SK-N-SH treated with all-trans-retinoic acid at 6 μM for 48 hours (cell line): ENCODE results near the gene BICDL1.
"Not testable (repeated sequence)": the region's sequence is repeated elsewhere in the genome, so short reads cannot be mapped to it uniquely, and the experiment has no call there.

ENCODE experiments used
- ATAC-seq: fragments of 200-7000 bp; cut with Tn5 transposase; 3 replicates; pipeline ENCODE4 v1.9.1; 2020; ENCODE audit warnings: mild to moderate bottlenecking, moderate library complexity
- ARNTL ChIP-seq: fragments of 450-650 bp; formaldehyde crosslinking; IDR thresholded peaks from 2 replicates; pipeline ENCODE4 v1.5.0; 2020; ENCODE audit warnings: low read depth, mild to moderate bottlenecking, moderate library complexity, borderline replicate concordance
- BACH2 ChIP-seq: fragments of 250-450 bp; sonication (Bioruptor Pico); IDR thresholded peaks from 2 replicates; pipeline ENCODE4 v1.9.0; 2021; ENCODE audit warnings: mild to moderate bottlenecking, borderline replicate concordance
- CSDC2 ChIP-seq: fragments of 250-450 bp; sonication (Bioruptor Pico); IDR thresholded peaks from 2 replicates; pipeline ENCODE4 v1.5.0; 2020; ENCODE audit warnings: mild to moderate bottlenecking, moderate library complexity
- ESRRG ChIP-seq: fragments of 250-450 bp; sonication (Bioruptor Pico); IDR thresholded peaks from 2 replicates; pipeline ENCODE4 v1.6.1; 2021; ENCODE audit warnings: mild to moderate bottlenecking
- GLIS3 ChIP-seq: fragments of 250-450 bp; sonication (Bioruptor Pico); IDR thresholded peaks from 2 replicates; pipeline ENCODE4 v1.5.0; 2020; ENCODE audit warnings: mild to moderate bottlenecking, moderate library complexity
- OSR1 ChIP-seq: fragments of 250-450 bp; sonication (Bioruptor Pico); IDR thresholded peaks from 2 replicates; pipeline ENCODE4 v1.8.0; 2022; ENCODE audit warnings: moderate library complexity, mild to moderate bottlenecking, inconsistent platforms
- PPARA ChIP-seq: fragments of 250-450 bp; sonication (Bioruptor Pico); IDR thresholded peaks from 2 replicates; pipeline ENCODE4 v1.5.0; 2020; ENCODE audit warnings: mild to moderate bottlenecking, borderline replicate concordance
- RARB ChIP-seq: fragments of 250-450 bp; sonication (Bioruptor Pico); IDR thresholded peaks from 2 replicates; pipeline ENCODE4 v1.8.0; 2021; ENCODE audit warnings: mild to moderate bottlenecking, moderate library complexity
- SNAI2 ChIP-seq: fragments of 250-450 bp; sonication (Bioruptor Pico); IDR thresholded peaks from 2 replicates; pipeline ENCODE4 v1.5.0; 2020; ENCODE audit warnings: mild to moderate bottlenecking, moderate library complexity
- TCF4 ChIP-seq: fragments of 250-450 bp; sonication (Bioruptor Pico); IDR thresholded peaks from 2 replicates; pipeline ENCODE4 v1.8.0; 2021; ENCODE audit warnings: mild to moderate bottlenecking, moderate library complexity, borderline replicate concordance
- ZC3H10 ChIP-seq: fragments of 250-450 bp; sonication (Bioruptor Pico); IDR thresholded peaks from 2 replicates; pipeline ENCODE4 v1.5.1; 2021; ENCODE audit warnings: mild to moderate bottlenecking, moderate library complexity
- ZFP3 ChIP-seq: fragments of 250-450 bp; sonication (Bioruptor Pico); IDR thresholded peaks from 2 replicates; pipeline ENCODE4 v1.5.0; 2020; ENCODE audit warnings: mild to moderate bottlenecking, moderate library complexity
- ZFP30 ChIP-seq: fragments of 450-650 bp; formaldehyde crosslinking; IDR thresholded peaks from 2 replicates; pipeline ENCODE4 v1.5.0; 2022; ENCODE audit warnings: mild to moderate bottlenecking, moderate library complexity
- ZNF565 ChIP-seq: fragments of 450-650 bp; formaldehyde crosslinking; conservative IDR thresholded peaks from 2 replicates; pipeline ENCODE4 v1.5.0; 2020; ENCODE audit warnings: low read depth, mild to moderate bottlenecking, moderate library complexity
- ZNF70 ChIP-seq: fragments of 450-650 bp; formaldehyde crosslinking; IDR thresholded peaks from 2 replicates; pipeline ENCODE4 v1.5.0; 2020; ENCODE audit warnings: mild to moderate bottlenecking, moderate library complexity
- ZNF8 ChIP-seq: fragments of 450-650 bp; formaldehyde crosslinking; IDR thresholded peaks from 2 replicates; pipeline ENCODE4 v1.5.0; 2020; ENCODE audit warnings: mild to moderate bottlenecking, moderate library complexity
- TF ChIP-seq, protein P1 (sequence below): fragments of 250-450 bp; sonication (Bioruptor Pico); IDR thresholded peaks from 2 replicates; pipeline ENCODE4 v1.5.0; 2020; ENCODE audit warnings: mild to moderate bottlenecking, moderate library complexity
- TF ChIP-seq, protein P2 (sequence below): fragments of 250-450 bp; sonication (Bioruptor Pico); IDR thresholded peaks from 2 replicates; pipeline ENCODE4 v1.5.1; 2020; ENCODE audit warnings: low read depth, mild to moderate bottlenecking, moderate library complexity
- TF ChIP-seq, protein P3 (sequence below): fragments of 250-450 bp; sonication (Bioruptor Pico); IDR thresholded peaks from 2 replicates; pipeline ENCODE4 v1.5.1; 2021; ENCODE audit warnings: mild to moderate bottlenecking, moderate library complexity
- TF ChIP-seq, protein P4 (sequence below): fragments of 250-450 bp; sonication (Bioruptor Pico); IDR thresholded peaks from 2 replicates; pipeline ENCODE4 v1.8.0; 2020; ENCODE audit warnings: mild to moderate bottlenecking, moderate library complexity, borderline replicate concordance
- TF ChIP-seq, protein P5 (sequence below): fragments of 250-450 bp; sonication (Bioruptor Pico); IDR thresholded peaks from 2 replicates; pipeline ENCODE4 v1.8.0; 2021; ENCODE audit warnings: low read depth, mild to moderate bottlenecking, moderate library complexity, borderline replicate concordance

BICDL1 gene

DNA sequence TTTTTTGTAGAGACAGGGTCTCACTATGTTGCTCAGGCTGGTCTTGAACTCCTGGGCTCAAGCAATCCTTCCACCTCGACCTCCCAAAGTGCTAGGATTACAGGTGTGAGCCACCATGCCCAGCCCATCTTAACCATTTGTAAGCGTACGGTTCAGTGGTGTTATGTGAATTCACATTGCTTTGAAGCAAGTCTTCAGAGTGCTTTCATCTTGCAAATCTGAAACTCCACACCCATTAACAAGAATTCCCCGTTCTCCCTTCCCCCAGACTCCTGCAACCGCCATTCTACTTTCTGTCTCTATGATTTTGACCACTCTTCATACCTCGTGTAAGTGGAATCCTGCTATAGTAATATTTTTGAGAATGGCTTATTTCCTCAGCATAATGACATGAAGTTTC is 24.9 kb upstream of the BICDL1 start:
- ATAC-seq = no peak
- no peak for TF ChIP-seq OSR1 (CRISPR knock-in tag)
- TF ChIP-seq ZFP3 = no peak
- TF ChIP-seq ZNF565 (CRISPR knock-in tag) = no peak
- TF ChIP-seq, protein P1, sequence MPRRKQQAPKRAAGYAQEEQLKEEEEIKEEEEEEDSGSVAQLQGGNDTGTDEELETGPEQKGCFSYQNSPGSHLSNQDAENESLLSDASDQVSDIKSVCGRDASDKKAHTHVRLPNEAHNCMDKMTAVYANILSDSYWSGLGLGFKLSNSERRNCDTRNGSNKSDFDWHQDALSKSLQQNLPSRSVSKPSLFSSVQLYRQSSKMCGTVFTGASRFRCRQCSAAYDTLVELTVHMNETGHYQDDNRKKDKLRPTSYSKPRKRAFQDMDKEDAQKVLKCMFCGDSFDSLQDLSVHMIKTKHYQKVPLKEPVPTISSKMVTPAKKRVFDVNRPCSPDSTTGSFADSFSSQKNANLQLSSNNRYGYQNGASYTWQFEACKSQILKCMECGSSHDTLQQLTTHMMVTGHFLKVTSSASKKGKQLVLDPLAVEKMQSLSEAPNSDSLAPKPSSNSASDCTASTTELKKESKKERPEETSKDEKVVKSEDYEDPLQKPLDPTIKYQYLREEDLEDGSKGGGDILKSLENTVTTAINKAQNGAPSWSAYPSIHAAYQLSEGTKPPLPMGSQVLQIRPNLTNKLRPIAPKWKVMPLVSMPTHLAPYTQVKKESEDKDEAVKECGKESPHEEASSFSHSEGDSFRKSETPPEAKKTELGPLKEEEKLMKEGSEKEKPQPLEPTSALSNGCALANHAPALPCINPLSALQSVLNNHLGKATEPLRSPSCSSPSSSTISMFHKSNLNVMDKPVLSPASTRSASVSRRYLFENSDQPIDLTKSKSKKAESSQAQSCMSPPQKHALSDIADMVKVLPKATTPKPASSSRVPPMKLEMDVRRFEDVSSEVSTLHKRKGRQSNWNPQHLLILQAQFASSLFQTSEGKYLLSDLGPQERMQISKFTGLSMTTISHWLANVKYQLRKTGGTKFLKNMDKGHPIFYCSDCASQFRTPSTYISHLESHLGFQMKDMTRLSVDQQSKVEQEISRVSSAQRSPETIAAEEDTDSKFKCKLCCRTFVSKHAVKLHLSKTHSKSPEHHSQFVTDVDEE = no peak
- no peak for TF ChIP-seq BACH2
- no peak for TF ChIP-seq ZFP30 (CRISPR knock-in tag)
- no peak for TF ChIP-seq ZNF8 (CRISPR knock-in tag)
- TF ChIP-seq ZNF70 (CRISPR knock-in tag) = no peak
- TF ChIP-seq GLIS3 (CRISPR knock-in tag) = no peak
- TF ChIP-seq SNAI2 (CRISPR knock-in tag) = no peak
- TF ChIP-seq ESRRG (CRISPR knock-in tag) = no peak
- no peak for TF ChIP-seq RARB (CRISPR knock-in tag)
- TF ChIP-seq, protein P2, sequence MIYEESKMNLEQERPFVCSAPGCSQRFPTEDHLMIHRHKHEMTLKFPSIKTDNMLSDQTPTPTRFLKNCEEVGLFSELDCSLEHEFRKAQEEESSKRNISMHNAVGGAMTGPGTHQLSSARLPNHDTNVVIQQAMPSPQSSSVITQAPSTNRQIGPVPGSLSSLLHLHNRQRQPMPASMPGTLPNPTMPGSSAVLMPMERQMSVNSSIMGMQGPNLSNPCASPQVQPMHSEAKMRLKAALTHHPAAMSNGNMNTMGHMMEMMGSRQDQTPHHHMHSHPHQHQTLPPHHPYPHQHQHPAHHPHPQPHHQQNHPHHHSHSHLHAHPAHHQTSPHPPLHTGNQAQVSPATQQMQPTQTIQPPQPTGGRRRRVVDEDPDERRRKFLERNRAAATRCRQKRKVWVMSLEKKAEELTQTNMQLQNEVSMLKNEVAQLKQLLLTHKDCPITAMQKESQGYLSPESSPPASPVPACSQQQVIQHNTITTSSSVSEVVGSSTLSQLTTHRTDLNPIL = no peak
- no peak for TF ChIP-seq ZC3H10
- TF ChIP-seq, protein P3, sequence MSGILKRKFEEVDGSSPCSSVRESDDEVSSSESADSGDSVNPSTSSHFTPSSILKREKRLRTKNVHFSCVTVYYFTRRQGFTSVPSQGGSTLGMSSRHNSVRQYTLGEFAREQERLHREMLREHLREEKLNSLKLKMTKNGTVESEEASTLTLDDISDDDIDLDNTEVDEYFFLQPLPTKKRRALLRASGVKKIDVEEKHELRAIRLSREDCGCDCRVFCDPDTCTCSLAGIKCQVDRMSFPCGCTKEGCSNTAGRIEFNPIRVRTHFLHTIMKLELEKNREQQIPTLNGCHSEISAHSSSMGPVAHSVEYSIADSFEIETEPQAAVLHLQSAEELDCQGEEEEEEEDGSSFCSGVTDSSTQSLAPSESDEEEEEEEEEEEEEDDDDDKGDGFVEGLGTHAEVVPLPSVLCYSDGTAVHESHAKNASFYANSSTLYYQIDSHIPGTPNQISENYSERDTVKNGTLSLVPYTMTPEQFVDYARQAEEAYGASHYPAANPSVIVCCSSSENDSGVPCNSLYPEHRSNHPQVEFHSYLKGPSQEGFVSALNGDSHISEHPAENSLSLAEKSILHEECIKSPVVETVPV (CRISPR knock-in tag) = no peak

DNA sequence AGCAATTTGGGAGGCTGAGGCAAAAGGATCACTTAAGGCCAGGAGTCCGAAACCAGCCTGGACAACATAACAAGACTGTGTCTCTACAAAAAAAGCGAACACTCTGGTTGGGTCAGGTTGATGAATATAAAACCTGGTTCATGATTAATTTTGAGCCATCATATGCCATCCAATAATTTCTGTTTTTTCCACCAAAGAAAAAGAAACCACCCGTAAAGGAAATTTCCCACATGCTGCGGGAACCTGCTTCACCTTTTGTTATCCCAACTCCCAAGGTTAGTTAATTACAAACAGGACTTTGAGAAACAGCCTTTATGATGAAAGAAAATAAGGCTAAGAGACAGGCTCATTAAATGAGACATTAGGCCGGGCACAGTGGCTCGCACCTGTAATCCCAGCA is 24.1 kb upstream of the BICDL1 start:
- no peak for ATAC-seq
- TF ChIP-seq SNAI2 (CRISPR knock-in tag) = no peak
- TF ChIP-seq, protein P4, sequence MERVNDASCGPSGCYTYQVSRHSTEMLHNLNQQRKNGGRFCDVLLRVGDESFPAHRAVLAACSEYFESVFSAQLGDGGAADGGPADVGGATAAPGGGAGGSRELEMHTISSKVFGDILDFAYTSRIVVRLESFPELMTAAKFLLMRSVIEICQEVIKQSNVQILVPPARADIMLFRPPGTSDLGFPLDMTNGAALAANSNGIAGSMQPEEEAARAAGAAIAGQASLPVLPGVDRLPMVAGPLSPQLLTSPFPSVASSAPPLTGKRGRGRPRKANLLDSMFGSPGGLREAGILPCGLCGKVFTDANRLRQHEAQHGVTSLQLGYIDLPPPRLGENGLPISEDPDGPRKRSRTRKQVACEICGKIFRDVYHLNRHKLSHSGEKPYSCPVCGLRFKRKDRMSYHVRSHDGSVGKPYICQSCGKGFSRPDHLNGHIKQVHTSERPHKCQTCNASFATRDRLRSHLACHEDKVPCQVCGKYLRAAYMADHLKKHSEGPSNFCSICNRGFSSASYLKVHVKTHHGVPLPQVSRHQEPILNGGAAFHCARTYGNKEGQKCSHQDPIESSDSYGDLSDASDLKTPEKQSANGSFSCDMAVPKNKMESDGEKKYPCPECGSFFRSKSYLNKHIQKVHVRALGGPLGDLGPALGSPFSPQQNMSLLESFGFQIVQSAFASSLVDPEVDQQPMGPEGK (CRISPR knock-in tag) = no peak
- TF ChIP-seq ZC3H10 = no peak
- no peak for TF ChIP-seq RARB (CRISPR knock-in tag)
- no peak for TF ChIP-seq OSR1 (CRISPR knock-in tag)
- no peak for TF ChIP-seq ARNTL
- TF ChIP-seq, all 23 proteins: peak for 0

DNA sequence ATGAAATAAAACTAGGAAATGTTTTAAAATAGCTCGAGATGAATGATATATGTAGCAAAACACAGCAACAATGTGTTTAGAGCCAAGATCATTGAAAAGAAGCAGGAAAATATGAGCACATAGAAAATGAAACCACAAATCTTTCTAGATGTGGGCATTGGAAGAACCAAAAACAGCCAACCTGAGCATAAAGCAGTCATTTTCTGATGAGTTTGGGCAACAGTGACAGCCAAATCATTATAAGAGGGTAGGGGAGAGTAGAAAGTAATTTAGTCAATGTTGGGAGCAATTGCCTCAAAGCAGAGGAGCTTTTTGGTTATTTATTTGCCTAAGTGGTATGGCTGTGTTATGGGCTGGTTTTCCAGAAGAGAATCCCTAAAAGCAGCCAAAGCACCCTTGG is 8.8 kb upstream of the BICDL1 start:
- TF ChIP-seq SNAI2 (CRISPR knock-in tag) (no peak), ZFP3 (no peak), ZNF565 (CRISPR knock-in tag) (no peak), ZNF8 (CRISPR knock-in tag) (no peak), ZC3H10 (no peak), PPARA (CRISPR knock-in tag) (no peak), ZNF70 (CRISPR knock-in tag) (no peak), TCF4 (CRISPR knock-in tag) (no peak), ESRRG (CRISPR knock-in tag) (no peak), ARNTL (no peak), CSDC2 (CRISPR knock-in tag) (no peak), OSR1 (CRISPR knock-in tag) (no peak), ZFP30 (CRISPR knock-in tag) (no peak)
- TF ChIP-seq, protein P5, sequence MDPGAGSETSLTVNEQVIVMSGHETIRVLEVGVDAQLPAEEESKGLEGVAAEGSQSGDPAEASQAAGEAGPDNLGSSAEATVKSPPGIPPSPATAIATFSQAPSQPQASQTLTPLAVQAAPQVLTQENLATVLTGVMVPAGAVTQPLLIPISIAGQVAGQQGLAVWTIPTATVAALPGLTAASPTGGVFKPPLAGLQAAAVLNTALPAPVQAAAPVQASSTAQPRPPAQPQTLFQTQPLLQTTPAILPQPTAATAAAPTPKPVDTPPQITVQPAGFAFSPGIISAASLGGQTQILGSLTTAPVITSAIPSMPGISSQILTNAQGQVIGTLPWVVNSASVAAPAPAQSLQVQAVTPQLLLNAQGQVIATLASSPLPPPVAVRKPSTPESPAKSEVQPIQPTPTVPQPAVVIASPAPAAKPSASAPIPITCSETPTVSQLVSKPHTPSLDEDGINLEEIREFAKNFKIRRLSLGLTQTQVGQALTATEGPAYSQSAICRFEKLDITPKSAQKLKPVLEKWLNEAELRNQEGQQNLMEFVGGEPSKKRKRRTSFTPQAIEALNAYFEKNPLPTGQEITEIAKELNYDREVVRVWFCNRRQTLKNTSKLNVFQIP (CRISPR knock-in tag) = no peak
- TF ChIP-seq, protein P4 (CRISPR knock-in tag) = no peak
- TF ChIP-seq, protein P3 (CRISPR knock-in tag) = no peak
- TF ChIP-seq, protein P1 = no peak
- ATAC-seq = no peak

DNA sequence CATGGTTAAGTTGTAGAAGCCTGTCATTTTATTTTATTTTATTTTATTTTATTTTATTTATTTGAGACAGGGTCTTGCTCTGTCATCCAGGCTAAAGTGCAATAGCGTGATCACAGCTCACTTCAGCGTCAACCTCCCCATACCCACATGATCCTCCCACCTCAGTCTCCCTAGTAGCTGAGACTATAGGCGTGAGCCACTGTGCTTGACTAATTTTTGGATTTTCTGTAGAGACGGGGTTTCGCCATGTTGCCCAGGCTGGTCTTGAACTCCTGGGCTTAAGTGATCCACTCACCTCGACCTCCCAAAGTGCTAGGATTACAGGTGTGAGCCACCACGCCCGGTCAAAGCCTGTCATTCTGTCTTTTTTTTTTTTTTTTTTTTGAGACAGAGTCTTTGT is 8.3 kb upstream of the BICDL1 start:
- ATAC-seq = not testable (repeated sequence)
